Mucosa of descending colon (tissue), 3 donors: Measurements from ENCODE around the gene HLCS. TPM values are rescaled to one million over a fixed set of nuclear protein-coding genes. Genes with fewer than 3 reads are reported as not detected.

Experiments used
- ATAC-seq: fragments of 200-7000 bp; cut with Tn5 transposase; one replicate; pipeline ENCODE4 v1.9.1; 2020; ENCODE audit warnings: mild to moderate bottlenecking, moderate library complexity
- DNase-seq, 3 donors: peaks; one replicate each; pipeline ENCODE4 v3.0.0-alpha.2; 2020
- H3K36me3 ChIP-seq: fragments of 200-600 bp; one replicate; pipeline ENCODE4 v1.8.0; 2021; ENCODE audit warnings: low read depth, mild to moderate bottlenecking
- H3K4me1 ChIP-seq: fragments of 200-600 bp; one replicate; pipeline ENCODE4 v1.8.0; 2021; ENCODE audit warnings: low read depth, mild to moderate bottlenecking
- H3K4me3 ChIP-seq: fragments of 200-600 bp; one replicate; pipeline ENCODE4 v1.8.0; 2021; ENCODE audit warnings: mild to moderate bottlenecking
- H3K9me3 ChIP-seq: fragments of 200-600 bp; one replicate; pipeline ENCODE4 v1.8.0; 2021; ENCODE audit warnings: mild to moderate bottlenecking
- intact Hi-C, 2 donors: fragments of 100-400 bp; cut with DNase I in 1 of 2; cut with micrococcal nuclease in 1 of 2; formaldehyde crosslinking; loops; one replicate each; pipeline versions ENCODE4 v1.11.0 to v1.11.1; 2022; cut with DNase I, micrococcal nuclease
- total RNA-seq, 3 donors: library from RNA; stranded (reverse); fragmentation: NEBNext Ultra II Directional in 2 of 3; extraction: Animal tissue kit (Norgen Biotek cat#: 25700) in 2 of 3; gene quantifications; one replicate each; pipeline versions ENCODE4 v1.2.1 to v1.2.4, GENCODE V29; 2021 to 2023
- TF ChIP-seq, protein P1 (sequence below): fragments of 200-600 bp; IDR thresholded peaks from one replicate; pipeline ENCODE4 v1.8.0; 2022; ENCODE audit warnings: antibody characterized with exemption, mild to moderate bottlenecking
- donor health status: DM: no; HTN: no; CAD: no; lungs with moderate emphysema.
- donor health status: DM: no; HTN: no; CAD: no.
- donor health status: DM: no; HTN: yes; CAD: no.

The HLCS gene
- total RNA-seq, 3 donors from 2014 or later, result 13.3 to 16.7 (median 14.9) TPM

GRCh38 chr21:36766511-36766910, 200.0 kb downstream of the HLCS start:
- TF ChIP-seq, protein P1, sequence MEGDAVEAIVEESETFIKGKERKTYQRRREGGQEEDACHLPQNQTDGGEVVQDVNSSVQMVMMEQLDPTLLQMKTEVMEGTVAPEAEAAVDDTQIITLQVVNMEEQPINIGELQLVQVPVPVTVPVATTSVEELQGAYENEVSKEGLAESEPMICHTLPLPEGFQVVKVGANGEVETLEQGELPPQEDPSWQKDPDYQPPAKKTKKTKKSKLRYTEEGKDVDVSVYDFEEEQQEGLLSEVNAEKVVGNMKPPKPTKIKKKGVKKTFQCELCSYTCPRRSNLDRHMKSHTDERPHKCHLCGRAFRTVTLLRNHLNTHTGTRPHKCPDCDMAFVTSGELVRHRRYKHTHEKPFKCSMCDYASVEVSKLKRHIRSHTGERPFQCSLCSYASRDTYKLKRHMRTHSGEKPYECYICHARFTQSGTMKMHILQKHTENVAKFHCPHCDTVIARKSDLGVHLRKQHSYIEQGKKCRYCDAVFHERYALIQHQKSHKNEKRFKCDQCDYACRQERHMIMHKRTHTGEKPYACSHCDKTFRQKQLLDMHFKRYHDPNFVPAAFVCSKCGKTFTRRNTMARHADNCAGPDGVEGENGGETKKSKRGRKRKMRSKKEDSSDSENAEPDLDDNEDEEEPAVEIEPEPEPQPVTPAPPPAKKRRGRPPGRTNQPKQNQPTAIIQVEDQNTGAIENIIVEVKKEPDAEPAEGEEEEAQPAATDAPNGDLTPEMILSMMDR, result no peak
- DNase-seq (no peak), ATAC-seq (no peak)
- H3K4me1 ChIP-seq, result peaks cover 15% of the 10 kb centered on the region
- H3K4me3 ChIP-seq, result no peak overlapping the region
- intact Hi-C loops, result no loop called here
- H3K9me3 ChIP-seq, result no peaks in the 10 kb centered on the region
- H3K36me3 ChIP-seq, result no peaks in the 10 kb centered on the region

GRCh38 chr21:36765229-36765628, 201.2 kb downstream of the HLCS start:
- peaks cover 15% of the 10 kb centered on the region for H3K4me1 ChIP-seq
- no peaks in the 10 kb centered on the region for H3K36me3 ChIP-seq
- H3K4me3 ChIP-seq, result no peak overlapping the region
- ATAC-seq (no peak), DNase-seq (no peak)
- TF ChIP-seq, protein P1, result no peak
- intact Hi-C loops, result no loop called here
- H3K9me3 ChIP-seq, result no peaks in the 10 kb centered on the region

DNA sequence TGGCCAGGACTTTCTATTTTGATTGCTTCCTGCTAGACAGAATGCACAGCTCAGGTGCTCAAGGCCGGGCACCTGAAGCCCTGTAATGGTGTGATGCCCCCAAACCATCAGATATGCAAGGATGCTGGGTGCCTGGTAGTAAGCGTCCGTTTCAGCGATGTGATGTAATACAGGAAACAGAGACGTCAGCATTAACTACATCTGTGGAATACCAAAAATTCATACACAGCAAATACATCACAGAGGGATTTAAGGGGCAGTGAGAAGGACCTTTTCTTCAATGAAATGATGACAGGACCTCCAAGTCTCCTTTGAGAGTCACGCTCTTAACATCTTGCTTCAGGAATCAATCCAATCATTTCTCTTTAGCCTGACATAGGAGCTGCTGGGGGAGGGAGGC, 203.2 kb downstream of the HLCS start:
- intact Hi-C loops, result no loop called here
- H3K9me3 ChIP-seq, result no peaks in the 10 kb centered on the region

GRCh38 chr21:36762642-36763041, 203.8 kb downstream of the HLCS start:
- no peak for DNase-seq
- intact Hi-C loops, result no loop called here
- TF ChIP-seq, protein P1, result no peak
- peaks cover 6% of the 10 kb centered on the region for H3K4me1 ChIP-seq
- ATAC-seq, result no peak
- H3K4me3 ChIP-seq, result no peak overlapping the region
- no peaks in the 10 kb centered on the region for H3K36me3 ChIP-seq
- no peaks in the 10 kb centered on the region for H3K9me3 ChIP-seq

More for the DNA sequence above, 203.2 kb downstream of the HLCS start:
- DNase-seq (no peak), ATAC-seq (no peak)
- Histone ChIP-seq H3K4me1 (peaks cover 6% of the 10 kb centered on the region), H3K36me3 (no peaks in the 10 kb centered on the region), H3K4me3 (no peak overlapping the region)
- TF ChIP-seq, protein P1, result no peak

- H3K9me3 ChIP-seq, result no peaks in the 10 kb centered on the region
- no peaks in the 10 kb centered on the region for H3K36me3 ChIP-seq
- TF ChIP-seq, protein P1, result no peak
- intact Hi-C loops, result no loop called here
- H3K4me3 ChIP-seq, result no peak overlapping the region
- DNase-seq (no peak), ATAC-seq (no peak)
- H3K4me1 ChIP-seq, result peaks cover 3% of the 10 kb centered on the region
Observed at GRCh38 chr21:36761685-36762084, 204.8 kb downstream of the HLCS start.
